Astrocyte of the spinal cord (primary cell): ENCODE measurements around the gene TXNRD2.

Experiments used
- DNase-seq: peaks from one replicate; pipeline ENCODE4 v3.0.0; 2011; ENCODE audit warnings: low read depth, low spot score
- H3K4me3 ChIP-seq: 2 replicates; pipeline ENCODE4 v1.5.1; 2011; ENCODE audit warnings: low read depth, mild to moderate bottlenecking, low read length, moderate library complexity
- CTCF ChIP-seq: IDR thresholded peaks from 2 replicates; pipeline ENCODE4 v1.5.1; 2012; ENCODE audit warnings: low read depth, mild to moderate bottlenecking, low read length, inconsistent platforms
- in situ Hi-C: cut with HindIII; loops from 2 replicates; pipeline ENCODE4 v1.10.0; 2017; ENCODE audit warnings: low sequenced_read_pairs

Gene TXNRD2

GRCh38 chr22:19916006-19916405 is 25.6 kb downstream of the TXNRD2 start:
- no peak overlapping the region for H3K4me3 ChIP-seq
- DNase-seq, result no peak
- TF ChIP-seq CTCF, result no peak
- in situ Hi-C loops, result no loop called here

- DNase-seq, result no peak
- in situ Hi-C loops, result no loop called here
- no peak for TF ChIP-seq CTCF
- H3K4me3 ChIP-seq, result no peak overlapping the region
These were observed 26.2 kb downstream of the TXNRD2 start for GRCh38 chr22:19915287-19915954.

GRCh38 chr22:19914201-19914943 is 27.2 kb downstream of the TXNRD2 start:
- in situ Hi-C loops, result no loop called here
- H3K4me3 ChIP-seq, result no peak overlapping the region
- TF ChIP-seq CTCF, result no peak
- DNase-seq, result no peak

GRCh38 chr22:19913337-19913936 is 28.2 kb downstream of the TXNRD2 start:
- in situ Hi-C loops, result no loop called here
- TF ChIP-seq CTCF, result no peak

GRCh38 chr22:19912271-19912999 is 29.2 kb downstream of the TXNRD2 start:
- no peak overlapping the region for H3K4me3 ChIP-seq
- in situ Hi-C loops, result no loop called here
- peak; percentile 9 for TF ChIP-seq CTCF
- no peak for DNase-seq

More at GRCh38 chr22:19913337-19913936, 28.2 kb downstream of the TXNRD2 start:
- no peak for DNase-seq
- H3K4me3 ChIP-seq, result no peak overlapping the region

- no peak for TF ChIP-seq CTCF
- DNase-seq, result no peak
- in situ Hi-C loops, result no loop called here
- no peak overlapping the region for H3K4me3 ChIP-seq
These were observed 29.9 kb downstream of the TXNRD2 start for GRCh38 chr22:19911540-19912270.
